Neural crest cell (in vitro differentiated cells): ENCODE data around the gene ZNF469. TPM values are rescaled to one million over a fixed set of nuclear protein-coding genes. Genes with fewer than 3 reads are reported as not detected.

Experiments used
- DNase-seq: peaks from one replicate; pipeline ENCODE4 v3.0.0; 2021; ENCODE audit warnings: low read depth, mixed read lengths, low spot score
- H3K27ac Mint-ChIP-seq: one replicate; pipeline ENCODE4 v1.8.0; 2021; ENCODE audit warnings: mild to moderate bottlenecking, mixed read lengths; ENCODE audit not compliant: unreplicated experiment
- H3K27me3 Mint-ChIP-seq: 2 replicates; pipeline ENCODE4 v1.8.0; 2021; ENCODE audit warnings: low read depth, mild to moderate bottlenecking, mixed read lengths
- H3K36me3 Mint-ChIP-seq: 2 replicates; pipeline ENCODE4 v1.8.0; 2021; ENCODE audit warnings: low read depth, mild to moderate bottlenecking, mixed read lengths
- H3K4me1 Mint-ChIP-seq: 2 replicates; pipeline ENCODE4 v1.8.0; 2021; ENCODE audit warnings: mixed read lengths
- H3K4me3 Mint-ChIP-seq: one replicate; pipeline ENCODE4 v1.8.0; 2021; ENCODE audit warnings: mild to moderate bottlenecking, mixed read lengths
- H3K9me3 Mint-ChIP-seq: 2 replicates; pipeline ENCODE4 v1.8.0; 2021; ENCODE audit warnings: mixed read lengths
- CTCF ChIP-seq: fragments of 200-600 bp; sonication (generic); conservative IDR thresholded peaks from 2 replicates; pipeline ENCODE4 v1.5.0; 2021; ENCODE audit warnings: antibody characterized with exemption, mild to moderate bottlenecking
- total RNA-seq: library from RNA; stranded (reverse); gene quantifications from 2 replicates; pipeline ENCODE4 v1.2.1, GENCODE V29; 2021

Gene ZNF469
- total RNA-seq, 1 donor from 2014 or later = 0.58 TPM

DNA sequence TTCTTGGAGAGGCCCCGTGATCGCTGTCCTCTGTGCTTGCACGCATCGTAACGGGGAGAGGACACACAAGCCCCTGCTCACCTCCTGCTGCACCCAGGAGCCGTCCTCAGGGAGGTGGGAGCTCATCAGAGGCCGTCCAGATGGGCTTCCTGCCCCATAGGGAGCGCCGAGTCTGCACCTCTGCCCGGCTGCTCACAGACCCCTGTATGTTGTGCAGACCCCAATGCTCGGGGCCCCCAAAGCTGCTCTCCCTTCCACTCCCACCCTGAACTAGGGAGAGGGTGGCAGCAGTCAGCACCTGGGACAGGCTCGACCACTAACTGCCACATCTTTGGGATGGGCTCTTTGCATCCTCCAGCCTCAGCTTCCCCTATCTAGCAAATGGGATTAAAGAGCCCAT, 4.4 kb upstream of the ZNF469 start:
- no peak overlapping the region for H3K27ac Mint-ChIP-seq
- TF ChIP-seq CTCF = no peak
- no peak overlapping the region for H3K4me3 Mint-ChIP-seq
- no peaks in the 10 kb centered on the region for H3K9me3 Mint-ChIP-seq
- peaks cover 26% of the 10 kb centered on the region for H3K4me1 Mint-ChIP-seq
- no peak for DNase-seq
- peaks cover 7% of the 10 kb centered on the region for H3K27me3 Mint-ChIP-seq
- H3K36me3 Mint-ChIP-seq = no peaks in the 10 kb centered on the region

DNA sequence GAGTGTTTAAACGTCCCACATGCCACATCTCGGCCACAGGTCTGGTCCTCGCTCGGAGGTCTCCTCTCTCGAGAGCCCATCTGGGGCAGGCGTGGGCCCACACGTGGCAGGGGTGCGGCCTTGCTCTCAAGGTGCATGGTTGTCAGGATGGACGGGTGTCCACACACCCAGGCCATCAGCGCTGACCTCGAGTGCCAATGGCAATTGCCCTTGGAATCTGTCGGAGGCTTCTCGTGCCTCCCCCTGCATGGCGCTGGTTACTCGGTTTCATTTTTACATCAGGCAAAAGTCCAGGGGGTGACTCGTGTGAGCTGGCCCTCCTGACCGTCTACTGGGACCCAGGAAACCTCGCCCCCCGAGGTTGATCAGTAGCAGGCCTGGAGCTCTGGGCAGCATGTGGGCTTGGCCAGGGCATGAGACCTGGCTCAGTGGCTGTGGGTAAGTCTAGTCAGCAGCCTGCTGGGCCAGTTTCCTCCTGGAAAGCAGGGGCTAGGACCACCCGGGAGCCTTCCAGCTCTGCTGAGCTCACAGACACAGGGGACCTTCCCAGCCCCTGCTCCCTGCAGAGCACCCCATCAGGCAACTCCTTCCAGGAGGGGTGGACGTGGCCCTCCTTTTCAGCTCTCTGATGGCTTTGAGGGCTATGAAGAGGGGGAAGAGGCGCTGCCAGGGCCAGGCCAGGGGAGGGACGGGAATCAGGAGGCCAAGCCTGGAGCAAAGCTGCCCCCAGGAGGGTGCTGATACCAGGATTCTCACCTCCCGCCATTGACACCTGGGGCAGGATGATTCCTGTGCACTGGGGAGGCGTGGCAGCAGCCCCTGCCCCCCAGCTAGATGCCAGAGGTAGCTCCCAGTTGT, 3.7 kb upstream of the ZNF469 start:
- H3K36me3 Mint-ChIP-seq = no peaks in the 10 kb centered on the region
- no peaks in the 10 kb centered on the region for H3K9me3 Mint-ChIP-seq
- no peak overlapping the region for H3K27ac Mint-ChIP-seq
- no peak overlapping the region for H3K4me3 Mint-ChIP-seq
- peaks cover 9% of the 10 kb centered on the region for H3K27me3 Mint-ChIP-seq
- no peak for DNase-seq
- no peak for TF ChIP-seq CTCF
- peaks cover 25% of the 10 kb centered on the region for H3K4me1 Mint-ChIP-seq

GRCh38 chr16:88379694-88380040, 3.1 kb upstream of the ZNF469 start:
- no peak for TF ChIP-seq CTCF
- no peak for DNase-seq
- peaks cover 16% of the 10 kb centered on the region for H3K27me3 Mint-ChIP-seq
- H3K4me1 Mint-ChIP-seq = peaks cover 23% of the 10 kb centered on the region
- no peak overlapping the region for H3K27ac Mint-ChIP-seq
- H3K36me3 Mint-ChIP-seq = no peaks in the 10 kb centered on the region
- H3K4me3 Mint-ChIP-seq = no peak overlapping the region
- H3K9me3 Mint-ChIP-seq = no peaks in the 10 kb centered on the region

DNA sequence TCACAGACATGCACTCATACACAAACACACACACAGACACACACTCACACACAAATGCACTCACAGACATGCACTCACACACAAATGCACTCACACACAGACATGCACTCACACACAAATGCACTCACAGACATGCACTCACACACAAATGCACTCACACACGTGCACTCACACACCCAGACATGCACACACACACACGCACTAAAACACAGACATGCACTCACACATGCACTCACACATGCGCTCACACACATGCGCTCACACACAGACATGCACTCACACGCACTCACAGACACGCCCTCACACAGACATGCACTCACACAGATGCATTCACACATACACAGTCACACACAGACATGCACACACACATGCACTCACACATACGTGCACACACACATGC, 2.7 kb upstream of the ZNF469 start:
- Mint-ChIP-seq H3K27me3 (peaks cover 20% of the 10 kb centered on the region), H3K9me3 (no peaks in the 10 kb centered on the region), H3K4me3 (no peak overlapping the region), H3K4me1 (peaks cover 22% of the 10 kb centered on the region), H3K36me3 (no peaks in the 10 kb centered on the region), H3K27ac (no peak overlapping the region)
- no peak for DNase-seq
- TF ChIP-seq CTCF = no peak

GRCh38 chr16:88380619-88381018, 2.1 kb upstream of the ZNF469 start:
- Mint-ChIP-seq H3K9me3 (no peaks in the 10 kb centered on the region), H3K27me3 (peaks cover 23% of the 10 kb centered on the region), H3K4me1 (peaks cover 17% of the 10 kb centered on the region), H3K36me3 (no peaks in the 10 kb centered on the region), H3K4me3 (no peak overlapping the region), H3K27ac (no peak overlapping the region)
- no peak for TF ChIP-seq CTCF
- no peak for DNase-seq
